Kidney epithelial cell (primary cell): ENCODE results near the gene HS3ST3A1. TPM values are rescaled to one million over a fixed set of nuclear protein-coding genes. Genes with fewer than 3 reads are reported as not detected.

ENCODE experiments used
- DNase-seq: peaks from one replicate; pipeline ENCODE4 v3.0.0-alpha.2; 2010; ENCODE audit warnings: low read depth
- H3K27me3 ChIP-seq: 2 replicates; pipeline ENCODE4 v1.6.0; 2011; ENCODE audit warnings: low read length; ENCODE audit not compliant: control insufficient read depth, insufficient read depth
- H3K36me3 ChIP-seq: 2 replicates; pipeline ENCODE4 v1.5.1; 2011; ENCODE audit warnings: low read length; ENCODE audit not compliant: control insufficient read depth, insufficient read depth
- H3K4me3 ChIP-seq: 2 replicates; pipeline ENCODE4 v1.5.1; 2011; ENCODE audit warnings: low read depth, mild to moderate bottlenecking, control low read depth, low read length
- total RNA-seq: library from RNA; depleted of rRNA; stranded (reverse); fragments of >200 nt; gene quantifications from 2 replicates; pipeline ENCODE4 v1.2.3, GENCODE V29; 2015
- TF ChIP-seq, protein P1 (sequence below): IDR thresholded peaks from 2 replicates; pipeline ENCODE4 v1.5.1; 2011; ENCODE audit warnings: mild to moderate bottlenecking, moderate library complexity, low read length, control low read depth, inconsistent platforms; ENCODE audit not compliant: insufficient read depth, poor library complexity, severe bottlenecking

Gene HS3ST3A1
- total RNA-seq, 1 donor from 2014 or later = 38.4 TPM

DNA sequence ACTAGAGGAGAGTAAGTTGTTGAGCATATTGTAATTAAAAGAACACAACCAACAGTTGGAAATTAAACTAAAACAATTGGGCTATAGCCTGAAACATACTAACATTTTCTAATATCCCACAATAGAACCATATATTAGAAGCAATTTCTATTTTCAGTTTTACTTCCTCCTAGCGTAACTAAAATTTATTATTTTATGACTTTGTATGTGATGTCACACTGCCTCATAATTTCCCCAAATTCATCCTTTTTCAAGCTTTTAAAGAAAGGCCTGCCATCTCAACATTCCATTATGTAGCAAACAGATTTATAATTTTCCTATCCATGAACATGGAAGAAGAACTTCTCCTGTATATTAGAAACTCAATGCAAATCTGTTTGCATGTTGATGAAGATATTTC is 110.2 kb downstream of the HS3ST3A1 start:
- Histone ChIP-seq H3K4me3 (no peak overlapping the region), H3K27me3 (no peaks in the 10 kb centered on the region), H3K36me3 (peaks cover 1% of the 10 kb centered on the region)
- TF ChIP-seq, protein P1, sequence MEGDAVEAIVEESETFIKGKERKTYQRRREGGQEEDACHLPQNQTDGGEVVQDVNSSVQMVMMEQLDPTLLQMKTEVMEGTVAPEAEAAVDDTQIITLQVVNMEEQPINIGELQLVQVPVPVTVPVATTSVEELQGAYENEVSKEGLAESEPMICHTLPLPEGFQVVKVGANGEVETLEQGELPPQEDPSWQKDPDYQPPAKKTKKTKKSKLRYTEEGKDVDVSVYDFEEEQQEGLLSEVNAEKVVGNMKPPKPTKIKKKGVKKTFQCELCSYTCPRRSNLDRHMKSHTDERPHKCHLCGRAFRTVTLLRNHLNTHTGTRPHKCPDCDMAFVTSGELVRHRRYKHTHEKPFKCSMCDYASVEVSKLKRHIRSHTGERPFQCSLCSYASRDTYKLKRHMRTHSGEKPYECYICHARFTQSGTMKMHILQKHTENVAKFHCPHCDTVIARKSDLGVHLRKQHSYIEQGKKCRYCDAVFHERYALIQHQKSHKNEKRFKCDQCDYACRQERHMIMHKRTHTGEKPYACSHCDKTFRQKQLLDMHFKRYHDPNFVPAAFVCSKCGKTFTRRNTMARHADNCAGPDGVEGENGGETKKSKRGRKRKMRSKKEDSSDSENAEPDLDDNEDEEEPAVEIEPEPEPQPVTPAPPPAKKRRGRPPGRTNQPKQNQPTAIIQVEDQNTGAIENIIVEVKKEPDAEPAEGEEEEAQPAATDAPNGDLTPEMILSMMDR = no peak
- DNase-seq = no peak

DNA sequence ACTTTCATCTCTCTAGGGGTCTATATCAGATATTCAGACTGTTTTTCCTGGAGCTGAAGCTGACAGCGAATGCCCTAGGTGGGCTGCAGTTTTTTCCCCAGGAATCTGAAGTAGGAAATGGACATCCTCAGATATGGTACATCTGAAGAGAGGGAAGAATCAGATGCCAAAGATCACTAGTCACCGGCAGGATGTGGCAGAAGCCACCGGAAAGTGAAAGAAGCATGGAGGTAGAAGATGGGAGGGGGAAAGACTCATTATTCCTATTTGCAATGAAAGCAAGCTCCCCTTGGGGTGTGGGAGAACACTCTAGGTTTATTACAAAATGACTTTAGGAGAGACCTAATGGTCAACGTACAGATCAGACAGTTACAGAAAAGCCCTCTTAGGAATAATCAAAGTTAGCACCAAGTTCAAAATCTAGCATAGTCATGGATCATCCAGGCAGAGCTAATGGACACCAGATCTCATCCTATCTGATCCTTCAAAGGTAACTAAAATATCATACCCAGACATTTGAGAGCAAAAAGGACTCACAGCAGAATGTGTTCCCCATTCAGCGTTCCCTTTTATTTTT is 110.7 kb downstream of the HS3ST3A1 start:
- TF ChIP-seq, protein P1 = no peak
- no peak for DNase-seq
- Histone ChIP-seq H3K27me3 (no peaks in the 10 kb centered on the region), H3K36me3 (peaks cover 1% of the 10 kb centered on the region), H3K4me3 (no peak overlapping the region)

DNA sequence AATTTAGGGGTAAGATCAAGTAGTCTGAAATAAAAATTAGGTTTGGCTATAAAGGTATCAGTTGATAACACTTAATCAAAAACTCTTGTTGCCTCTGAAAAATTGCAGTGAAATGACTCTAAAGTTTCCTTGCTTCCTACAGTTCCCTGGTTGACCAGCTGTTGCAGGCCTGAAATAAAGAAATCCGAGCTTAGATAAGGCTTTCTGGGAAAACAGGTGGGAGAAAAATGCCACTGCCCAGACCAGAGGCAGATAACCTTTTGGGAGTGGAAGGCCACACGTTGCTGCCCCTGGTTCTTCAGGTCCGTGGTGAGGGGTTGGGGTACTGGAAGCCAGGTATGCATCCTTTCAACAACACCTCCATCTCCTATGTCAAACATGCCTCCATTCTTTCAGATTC is 111.3 kb downstream of the HS3ST3A1 start:
- peaks cover 1% of the 10 kb centered on the region for H3K36me3 ChIP-seq
- TF ChIP-seq, protein P1 = no peak
- H3K4me3 ChIP-seq = no peak overlapping the region
- DNase-seq = no peak
- no peaks in the 10 kb centered on the region for H3K27me3 ChIP-seq

DNA sequence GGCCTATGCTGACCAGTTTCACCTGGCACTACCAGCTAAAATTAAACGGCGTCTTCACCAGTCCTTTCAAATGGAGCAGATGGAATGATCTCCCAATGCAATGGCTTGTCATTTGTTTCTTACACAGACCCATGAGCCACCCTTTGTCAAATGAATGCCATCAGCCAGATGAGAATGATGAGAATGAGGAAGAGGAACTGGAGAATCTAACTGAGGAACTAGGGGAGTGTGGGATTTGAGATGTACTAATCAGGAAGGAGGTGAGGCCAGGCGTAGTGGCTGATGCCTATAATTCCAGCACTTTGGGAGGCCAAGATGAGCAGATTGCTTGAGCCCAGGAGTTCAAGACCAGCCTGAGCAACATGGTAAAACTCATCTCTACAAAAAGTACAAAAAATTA is 116.4 kb downstream of the HS3ST3A1 start:
- no peak overlapping the region for H3K4me3 ChIP-seq
- DNase-seq = no peak
- TF ChIP-seq, protein P1 = no peak
- no peaks in the 10 kb centered on the region for H3K36me3 ChIP-seq
- no peaks in the 10 kb centered on the region for H3K27me3 ChIP-seq

DNA sequence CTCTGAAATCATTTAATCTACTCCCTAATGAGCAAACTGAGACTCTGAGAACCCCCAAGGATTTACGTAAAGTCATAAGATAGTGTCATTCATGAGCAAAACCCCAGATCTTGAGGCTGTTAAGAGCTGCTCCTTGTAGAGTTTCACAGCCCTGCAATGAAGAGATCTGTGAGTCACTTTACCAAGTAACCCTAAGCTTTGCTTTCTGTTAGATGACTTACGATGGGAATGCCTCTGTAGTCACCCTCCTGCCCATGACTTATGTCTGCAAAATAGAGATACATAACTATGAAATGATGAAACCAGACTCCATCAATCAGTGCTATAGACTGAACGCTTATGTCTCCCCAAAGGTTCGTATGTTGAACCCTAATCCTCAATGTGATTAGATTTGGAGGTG is 117.7 kb downstream of the HS3ST3A1 start:
- Histone ChIP-seq H3K27me3 (no peaks in the 10 kb centered on the region), H3K36me3 (no peaks in the 10 kb centered on the region), H3K4me3 (no peak overlapping the region)
- DNase-seq = no peak
- TF ChIP-seq, protein P1 = no peak

DNA sequence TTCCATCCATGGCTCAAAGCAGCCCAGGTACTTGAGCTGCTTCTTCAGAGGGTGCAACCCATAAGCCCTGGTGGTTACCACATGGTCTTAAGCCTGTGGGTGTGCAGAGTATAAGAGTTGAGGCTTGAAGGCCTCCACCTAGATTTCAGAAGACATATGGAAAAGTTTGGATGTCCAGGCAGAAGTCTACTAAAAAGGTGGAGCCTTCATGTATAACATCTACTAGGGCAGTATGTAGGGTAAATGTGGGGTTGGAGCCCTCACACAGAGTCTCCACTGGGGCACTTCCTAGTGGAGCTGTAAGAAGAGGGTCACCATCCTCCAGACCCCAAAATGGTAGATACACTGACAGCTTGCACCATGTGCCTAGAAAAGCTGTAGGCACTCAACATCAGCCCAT is 120.9 kb downstream of the HS3ST3A1 start:
- no peak for DNase-seq
- TF ChIP-seq, protein P1 = no peak
- Histone ChIP-seq H3K4me3 (no peak overlapping the region), H3K27me3 (no peaks in the 10 kb centered on the region), H3K36me3 (no peaks in the 10 kb centered on the region)
